ENCODE results near the gene RABGAP1.

RABGAP1 gene

DNA sequence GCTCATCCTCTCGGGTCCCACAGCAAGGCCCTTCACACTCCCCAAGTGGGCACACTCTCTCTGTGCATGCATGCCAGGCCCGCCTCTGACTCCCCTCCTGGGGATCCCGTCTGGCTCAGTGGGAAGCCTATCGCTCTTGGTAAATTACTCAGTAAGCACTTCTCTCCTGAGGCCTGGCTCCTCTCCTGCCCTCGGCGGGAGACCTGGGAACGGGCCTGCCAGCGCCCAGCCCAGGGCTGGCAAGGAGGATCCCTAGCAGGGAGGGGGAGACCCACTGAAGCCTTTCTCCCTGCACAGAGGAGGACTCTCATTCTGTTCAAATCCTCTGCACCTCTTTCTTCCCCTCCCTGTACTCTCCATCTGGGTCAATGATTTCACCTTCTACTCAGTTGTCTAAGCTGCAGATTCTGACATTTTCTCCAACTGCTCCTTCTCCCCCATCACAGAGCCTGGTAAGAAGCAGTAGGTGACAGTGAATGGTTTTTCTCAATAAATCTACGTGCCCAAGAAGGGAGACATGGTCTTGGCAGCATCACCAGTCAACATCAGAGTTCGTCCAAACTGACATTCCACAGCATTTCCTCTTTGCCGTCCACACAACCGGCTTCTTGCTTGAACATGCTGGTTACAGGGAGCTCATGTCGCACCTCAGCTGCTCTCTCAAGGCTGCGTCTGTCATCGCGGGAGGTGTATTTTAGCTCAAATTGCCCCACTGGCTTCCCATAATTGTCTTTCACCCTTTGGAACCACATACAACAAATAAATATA is 174.5 kb downstream of the RABGAP1 start:
- no peak for DNase-seq

DNA sequence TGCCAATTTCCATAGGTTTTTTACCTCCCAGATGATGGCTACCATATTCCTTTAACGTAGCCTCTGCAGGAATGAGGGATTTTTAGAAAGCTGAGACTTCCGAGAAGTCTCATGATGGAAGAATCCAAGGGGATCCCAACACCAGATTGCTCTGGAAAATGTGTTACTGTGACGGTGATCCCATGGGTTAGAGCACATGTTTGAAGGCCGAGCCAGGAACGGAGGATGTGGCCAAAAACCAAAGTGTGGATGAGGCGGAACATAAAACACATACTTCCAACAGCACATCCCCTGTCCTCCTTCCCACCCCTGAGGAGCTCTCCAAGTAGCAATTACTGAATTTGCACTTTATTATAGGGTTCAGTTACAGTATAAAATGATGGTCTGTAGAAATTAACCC is 175.2 kb downstream of the RABGAP1 start:
- DNase-seq, result no peak

DNA sequence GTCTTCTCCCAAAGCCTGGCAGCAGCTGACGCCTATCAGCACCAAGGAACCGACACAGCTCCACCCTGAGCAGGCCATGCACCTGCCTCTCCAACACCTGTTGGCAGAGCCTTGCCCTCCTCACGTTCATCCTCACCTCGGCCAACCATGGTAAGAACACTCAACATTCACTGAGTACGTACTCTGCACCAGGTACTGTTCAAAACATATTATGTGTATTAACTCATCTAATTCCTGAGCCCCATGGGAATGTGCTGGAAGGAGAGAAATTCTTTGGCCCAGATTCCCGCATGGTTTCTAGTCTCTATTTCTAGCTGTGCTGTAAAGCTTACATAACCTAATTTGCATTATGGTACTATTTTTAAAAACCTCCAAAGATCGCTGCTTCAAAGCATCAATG is 178.7 kb downstream of the RABGAP1 start:
- DNase-seq, result no peak

DNA sequence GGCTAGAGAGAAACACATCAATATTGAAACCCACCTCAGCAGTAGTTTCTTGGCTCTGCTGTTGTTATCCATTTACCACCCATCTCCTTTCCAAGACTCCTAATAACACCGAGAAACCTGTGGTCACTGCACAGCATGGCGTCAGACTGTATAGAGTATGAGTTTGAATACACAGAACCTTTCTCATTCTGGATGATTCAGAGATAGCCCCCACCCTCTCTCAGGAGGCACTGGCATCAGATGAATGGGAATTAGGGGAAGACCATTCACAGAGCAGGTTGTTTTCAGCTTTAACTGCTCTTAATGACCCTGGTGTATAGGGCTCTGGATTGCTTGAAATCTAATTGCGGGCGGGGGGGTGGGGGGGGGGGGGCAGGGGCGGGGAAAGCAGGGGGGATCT is 179.3 kb downstream of the RABGAP1 start:
- DNase-seq, result no peak

DNA sequence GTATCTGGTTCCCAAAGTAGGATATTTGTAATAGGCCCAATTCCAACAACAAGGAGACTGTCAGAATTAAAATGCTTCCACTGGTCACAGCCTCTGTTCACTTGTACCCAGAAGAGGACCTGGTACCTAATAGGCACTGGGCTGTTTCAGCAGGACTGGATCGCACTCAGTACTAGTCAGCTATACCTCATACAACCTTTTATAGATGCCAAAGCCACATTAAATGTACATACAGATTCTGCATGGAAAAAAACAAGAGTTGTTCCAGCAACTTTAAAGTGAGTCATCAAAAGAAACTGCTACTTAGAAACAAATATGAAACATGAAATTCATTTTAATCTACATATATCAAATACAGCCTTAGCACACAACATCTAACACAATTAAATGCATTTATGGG is 180.1 kb downstream of the RABGAP1 start:
- no peak for DNase-seq

DNA sequence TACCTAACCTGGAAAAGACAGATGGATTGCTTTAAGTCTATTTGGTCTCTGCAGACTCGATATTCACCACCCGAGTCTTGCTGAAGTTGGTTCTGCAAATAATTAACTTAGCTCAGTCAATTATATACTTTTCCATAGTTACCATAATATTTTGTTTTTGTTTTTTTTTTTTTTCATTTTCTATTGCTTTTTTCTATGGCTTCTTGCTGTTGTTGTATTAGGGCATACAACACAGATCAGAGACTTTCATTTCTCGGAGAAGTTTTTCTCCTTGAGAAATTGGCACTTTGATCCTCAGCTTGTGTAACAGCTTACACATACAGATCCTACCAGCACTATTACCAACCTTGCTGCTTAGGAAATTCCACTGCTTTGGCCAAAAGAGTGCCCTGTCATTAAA is 180.6 kb downstream of the RABGAP1 start:
- DNase-seq, result no peak

DNA sequence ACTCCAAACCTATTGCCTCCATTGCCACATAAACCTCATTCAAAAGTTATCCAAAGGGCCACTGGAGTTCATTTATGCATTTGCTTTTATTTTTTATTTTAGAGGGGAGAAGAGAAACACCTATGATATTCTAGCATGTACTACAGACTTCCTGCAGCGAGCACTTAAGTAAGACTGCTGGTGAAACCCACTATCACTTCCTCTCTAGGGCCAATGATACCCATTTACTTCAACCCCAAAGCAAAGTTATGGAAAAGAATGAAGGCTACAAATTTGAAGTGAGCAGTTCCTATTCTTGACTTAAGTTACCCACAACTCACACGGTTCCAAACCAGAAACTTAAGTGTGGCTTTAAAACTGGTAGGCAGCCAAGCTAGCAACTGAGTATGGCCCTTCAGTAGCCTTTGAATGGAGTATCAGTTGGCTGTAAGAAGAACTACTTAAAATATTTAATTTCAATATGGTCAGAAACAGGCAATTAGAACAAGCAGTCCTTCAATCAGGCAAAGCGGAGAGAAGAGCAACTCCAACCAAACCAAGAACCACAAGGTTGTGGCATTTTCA is 186.8 kb downstream of the RABGAP1 start:
- DNase-seq, result no peak

DNA sequence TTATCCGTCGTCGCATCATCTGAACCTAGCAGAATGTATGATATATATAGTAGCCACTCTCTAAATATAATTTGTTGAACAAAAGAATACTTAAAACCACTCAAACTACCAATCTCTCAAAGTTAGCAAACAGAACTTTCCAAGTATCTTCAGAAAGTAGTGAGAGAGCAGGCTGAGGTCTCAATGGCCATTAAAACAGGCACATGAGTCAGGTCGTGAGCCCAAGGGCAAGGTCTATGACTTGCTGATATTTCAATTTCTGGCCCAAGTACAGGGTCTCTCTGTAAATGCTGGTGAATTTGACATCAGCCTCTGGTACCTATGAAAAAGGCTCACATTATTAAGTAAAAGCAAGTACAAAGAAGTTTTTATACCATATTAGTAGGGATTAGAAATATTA is 187.8 kb downstream of the RABGAP1 start:
- no peak for DNase-seq

DNA sequence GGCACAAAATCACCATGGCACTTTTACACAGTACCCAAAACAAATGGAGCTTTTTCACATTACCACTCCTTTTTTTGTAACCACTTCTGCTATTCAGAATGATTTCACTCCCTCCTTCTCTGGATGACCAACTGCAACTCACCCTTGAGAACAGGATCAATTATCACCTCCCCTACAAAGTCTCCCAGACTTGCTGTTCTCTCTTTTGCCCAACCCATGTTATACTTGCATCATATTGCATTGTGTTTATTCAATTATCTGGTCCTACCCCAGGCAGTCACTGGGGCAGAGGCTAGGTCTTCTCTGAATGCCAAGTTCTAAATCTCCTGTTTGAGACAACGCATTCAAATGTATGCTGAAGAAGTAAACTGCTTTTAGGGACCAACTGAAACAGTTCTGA is 188.6 kb downstream of the RABGAP1 start:
- DNase-seq, result no peak

DNA sequence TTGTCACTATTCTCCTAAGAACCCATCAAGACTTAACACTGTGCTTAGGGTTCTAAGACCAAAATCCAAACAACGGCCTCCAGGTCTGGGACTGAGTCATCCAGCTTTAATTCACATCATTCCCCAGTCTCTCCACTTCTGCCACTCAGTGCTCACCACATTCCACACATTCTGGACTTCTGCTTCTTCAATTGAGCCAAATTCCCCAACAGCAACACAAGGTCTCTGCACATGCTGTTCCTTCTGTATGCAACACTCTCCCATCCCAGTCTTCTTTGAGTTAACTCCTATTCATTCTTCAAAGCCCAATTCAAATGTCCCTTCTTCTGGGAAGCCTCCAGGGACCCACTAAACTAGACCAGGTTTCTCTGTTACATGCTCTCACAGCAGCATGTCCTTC is 190.4 kb downstream of the RABGAP1 start:
- DNase-seq, result no peak

DNA sequence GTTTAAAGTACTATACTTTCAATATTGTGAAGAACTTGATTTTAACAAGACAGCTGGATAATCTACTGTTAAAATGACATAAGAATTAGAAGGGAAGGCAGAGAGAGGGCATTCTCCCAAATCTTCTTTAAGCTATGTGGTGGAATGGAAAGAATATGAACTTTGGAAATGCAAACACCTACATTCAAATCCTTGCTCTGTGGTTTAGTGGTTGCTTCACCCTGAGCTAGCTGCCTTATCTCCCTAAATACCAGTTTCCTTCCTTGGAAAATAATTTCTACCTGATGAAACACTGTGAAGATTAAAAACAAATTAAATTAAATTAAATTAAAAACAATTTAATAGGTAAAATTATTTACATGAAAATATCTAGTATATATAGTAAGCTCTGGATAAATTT is 191.2 kb downstream of the RABGAP1 start:
- DNase-seq, result no peak

DNA sequence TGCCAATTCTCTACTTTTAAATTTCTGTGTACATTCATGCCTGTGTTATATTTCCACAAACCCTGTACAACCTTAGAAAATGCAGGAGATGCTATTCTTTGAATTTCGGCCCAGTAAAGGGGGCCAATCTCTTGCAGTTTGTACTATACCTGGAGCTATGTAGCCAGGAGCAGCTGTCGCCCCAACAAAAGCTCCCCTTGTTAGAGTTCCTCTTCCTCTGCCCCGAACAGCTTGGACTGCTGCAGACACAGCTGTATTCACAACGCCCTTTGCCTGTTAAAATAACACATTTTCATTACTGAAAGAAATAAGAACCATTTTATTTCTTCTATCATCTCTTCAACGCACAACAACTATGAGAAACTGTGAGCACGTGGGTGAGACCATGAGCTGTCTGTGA is 191.9 kb downstream of the RABGAP1 start:
- DNase-seq, result no peak

DNA sequence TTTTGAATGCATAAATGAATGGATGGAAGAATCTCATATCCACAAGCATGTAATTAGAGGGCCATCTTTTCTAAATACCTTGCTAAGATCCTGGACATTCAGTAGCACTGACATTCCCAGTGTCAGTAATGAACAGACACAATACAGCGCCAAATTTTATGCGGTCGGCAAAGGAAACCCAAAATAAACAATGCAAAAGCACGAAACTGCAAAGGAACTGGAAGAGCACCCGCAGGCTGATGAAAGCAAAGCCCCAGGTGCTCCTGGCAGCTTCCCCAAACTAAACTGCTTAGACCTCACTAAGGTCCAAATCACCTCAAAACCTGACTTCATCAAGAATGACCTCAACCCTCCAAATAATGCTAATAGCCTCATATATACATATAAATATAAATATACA is 194.6 kb downstream of the RABGAP1 start:
- no peak for DNase-seq

DNA sequence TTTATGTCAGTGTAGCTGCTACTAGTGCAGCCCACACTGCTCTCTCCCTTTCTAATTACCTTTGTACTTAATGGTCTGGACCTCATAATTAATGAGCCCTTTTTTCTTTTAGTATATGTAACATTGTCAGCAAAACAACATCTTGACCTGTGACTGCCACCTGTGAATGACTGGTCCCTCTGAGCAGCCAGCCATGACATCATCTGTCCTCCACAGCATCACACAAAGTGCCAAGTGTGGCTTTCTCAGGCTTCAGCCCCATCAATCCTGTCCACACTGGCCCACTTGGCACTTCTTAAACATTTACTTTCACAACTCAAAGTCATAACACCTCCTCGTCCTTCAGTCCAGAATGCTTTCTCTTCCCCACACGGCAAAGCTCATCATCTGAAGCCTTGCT is 197.3 kb downstream of the RABGAP1 start:
- no peak for DNase-seq

DNA sequence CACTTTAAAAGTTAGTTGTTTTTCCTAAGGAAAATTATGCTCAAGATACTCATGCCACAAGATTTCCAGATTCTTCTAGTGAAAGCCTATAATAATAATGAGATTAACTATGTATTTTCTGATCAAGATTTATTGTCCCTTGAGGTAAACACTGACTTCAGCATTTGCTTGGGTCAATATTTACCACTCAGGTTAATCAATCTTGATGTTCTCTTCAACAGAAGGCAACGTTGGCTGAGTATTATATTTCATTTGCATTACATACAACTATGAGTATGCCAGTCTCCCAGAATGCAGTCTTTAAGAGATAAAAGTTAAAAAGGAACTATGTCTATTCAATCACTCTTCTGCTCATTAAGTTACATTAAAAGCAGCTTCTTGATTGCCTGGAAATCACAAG is 208.2 kb downstream of the RABGAP1 start:
- DNase-seq, result no peak

DNA sequence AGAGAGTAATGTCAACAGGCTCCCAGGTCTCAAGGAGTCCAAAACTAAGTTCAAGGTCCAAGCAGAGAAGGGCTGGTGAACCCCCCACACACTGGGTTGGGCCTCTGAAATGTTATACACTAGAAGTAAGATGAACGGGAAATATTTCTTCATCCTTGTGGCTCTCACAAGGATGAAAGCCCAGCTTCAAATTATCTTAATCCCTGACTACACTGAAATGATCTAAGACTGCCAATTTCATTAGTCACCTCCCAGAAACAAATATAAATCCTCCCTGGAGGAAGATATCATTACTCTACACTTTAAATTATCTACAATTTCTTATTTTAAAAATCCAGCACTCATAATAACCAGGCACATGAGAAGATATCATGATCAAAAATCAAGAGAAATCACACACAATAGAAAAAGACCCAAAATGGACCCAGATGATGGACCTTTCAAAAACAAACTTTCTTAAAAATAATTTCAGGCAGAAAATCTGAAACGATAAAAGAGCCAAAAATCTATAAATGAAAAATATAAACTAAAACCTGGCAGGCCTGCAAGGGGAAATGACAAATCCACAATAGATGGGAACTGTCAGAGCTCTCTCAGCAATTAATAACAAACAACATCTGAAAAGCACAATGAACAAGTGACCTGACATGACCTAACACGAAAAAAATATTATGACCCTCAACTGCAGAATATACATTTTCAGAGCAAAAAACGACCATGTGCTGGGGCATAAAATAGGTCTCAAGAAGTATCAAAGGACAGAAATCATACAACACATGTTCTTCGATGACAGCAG is 210.1 kb downstream of the RABGAP1 start:
- DNase-seq, result no peak

Measured in SHP77 (cell line).